RCC 7860 (cell line): ENCODE measurements around the gene CAPZB.

ENCODE experiments used
- DNase-seq: peaks from one replicate; pipeline ENCODE4 v3.0.0-alpha.2; 2015; ENCODE audit warnings: low spot score
- FAIRE-seq: peaks from 2 replicates; lab custom pipeline; 2012; peaks lifted over from hg19 to GRCh38; lab: Jason Lieb, UNC

Gene CAPZB

DNA sequence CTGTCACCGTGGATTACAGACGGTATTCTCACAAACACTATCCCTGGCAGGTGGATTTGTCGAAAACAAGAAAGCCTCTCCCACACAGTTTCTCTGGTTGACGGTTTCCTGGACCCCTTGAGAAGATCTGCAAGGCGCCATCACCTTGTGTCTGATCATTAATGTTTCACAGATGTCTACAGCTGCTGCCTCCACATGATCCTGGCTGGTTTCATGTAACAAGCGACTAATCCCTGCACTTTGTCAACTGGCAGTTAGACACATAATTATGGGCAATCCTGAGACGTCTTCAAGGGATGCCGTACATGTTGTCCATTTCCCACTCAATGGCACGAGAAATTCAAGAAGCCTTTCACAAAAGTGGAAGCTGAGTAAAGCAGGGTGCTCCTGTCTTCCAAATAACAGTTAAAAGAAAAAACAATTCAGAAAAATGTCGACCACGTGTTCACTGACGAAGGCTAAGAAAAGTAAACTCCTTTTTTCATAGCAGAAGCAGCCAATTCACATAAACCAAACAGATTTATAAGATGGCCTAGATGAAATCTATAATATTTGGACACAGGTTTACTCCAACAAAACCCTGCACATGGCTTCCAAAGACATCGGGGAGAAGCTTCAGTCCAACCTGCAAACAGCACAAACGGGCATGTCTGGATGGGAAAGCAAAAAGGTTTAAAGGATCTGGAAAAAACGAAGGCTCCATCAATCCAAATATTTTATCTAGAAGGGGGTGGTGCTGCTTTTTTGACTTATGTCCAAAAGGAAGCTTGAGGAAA is 52.2 kb downstream of the CAPZB start:
- no peak for DNase-seq

GRCh38 chr1:19430121-19431068 is 54.9 kb downstream of the CAPZB start:
- FAIRE-seq (peak; percentile 82), DNase-seq (peak; percentile 66)

More for the DNA sequence above, 52.2 kb downstream of the CAPZB start:
- no peak for FAIRE-seq

DNA sequence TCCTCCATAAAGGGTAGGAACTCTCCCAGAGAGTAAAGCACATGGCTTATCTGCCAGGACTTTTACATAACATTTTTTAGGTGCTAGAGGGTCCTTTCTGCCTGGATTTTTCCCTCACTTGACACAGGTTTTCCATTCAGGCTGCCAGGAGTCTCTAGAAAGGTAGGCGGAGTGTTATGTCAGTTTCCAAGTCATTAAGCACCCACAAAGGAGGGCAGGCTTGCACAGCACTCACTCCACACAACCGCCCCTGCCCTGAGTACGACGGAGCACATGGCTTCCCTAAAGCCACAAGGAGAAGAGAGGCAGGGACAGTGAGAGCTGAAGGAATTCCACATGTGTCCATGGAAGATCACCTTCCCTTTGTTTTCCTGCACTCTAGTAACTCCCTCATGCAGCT is 55.7 kb downstream of the CAPZB start:
- DNase-seq: no peak
- FAIRE-seq: no peak

DNA sequence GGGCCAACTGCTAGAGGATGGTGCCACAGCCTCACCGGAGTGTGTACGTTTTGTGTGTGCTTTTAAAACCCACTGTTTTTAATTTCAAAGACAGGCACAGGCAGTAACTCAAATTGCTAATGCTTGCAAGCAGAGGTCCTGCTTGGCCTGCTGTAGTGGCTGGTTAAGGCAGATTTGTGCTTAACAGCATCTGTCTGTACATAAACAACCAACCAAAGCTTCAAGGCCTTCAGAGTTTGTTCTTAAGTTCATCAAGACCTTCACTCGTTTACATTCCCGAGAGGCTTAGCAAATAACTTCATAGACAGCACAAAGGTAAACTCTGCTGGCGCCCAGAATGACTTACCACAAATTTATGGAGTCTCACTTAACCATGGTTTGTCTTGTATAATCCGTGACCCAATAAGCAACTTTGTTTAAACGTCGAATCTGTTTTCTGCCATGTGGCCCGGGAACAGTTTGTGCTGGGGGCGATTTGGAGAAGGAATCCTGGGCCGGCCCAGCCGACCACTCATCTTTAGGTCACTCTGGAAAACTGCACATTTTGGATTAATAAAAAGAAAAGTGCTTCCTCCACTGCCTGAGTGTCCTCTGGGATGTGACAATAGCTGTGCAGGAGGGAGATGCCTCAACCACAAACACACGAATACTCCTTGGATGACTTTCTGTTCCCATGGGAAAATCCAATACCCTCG is 58.1 kb downstream of the CAPZB start:
- no peak for FAIRE-seq
- no peak for DNase-seq

DNA sequence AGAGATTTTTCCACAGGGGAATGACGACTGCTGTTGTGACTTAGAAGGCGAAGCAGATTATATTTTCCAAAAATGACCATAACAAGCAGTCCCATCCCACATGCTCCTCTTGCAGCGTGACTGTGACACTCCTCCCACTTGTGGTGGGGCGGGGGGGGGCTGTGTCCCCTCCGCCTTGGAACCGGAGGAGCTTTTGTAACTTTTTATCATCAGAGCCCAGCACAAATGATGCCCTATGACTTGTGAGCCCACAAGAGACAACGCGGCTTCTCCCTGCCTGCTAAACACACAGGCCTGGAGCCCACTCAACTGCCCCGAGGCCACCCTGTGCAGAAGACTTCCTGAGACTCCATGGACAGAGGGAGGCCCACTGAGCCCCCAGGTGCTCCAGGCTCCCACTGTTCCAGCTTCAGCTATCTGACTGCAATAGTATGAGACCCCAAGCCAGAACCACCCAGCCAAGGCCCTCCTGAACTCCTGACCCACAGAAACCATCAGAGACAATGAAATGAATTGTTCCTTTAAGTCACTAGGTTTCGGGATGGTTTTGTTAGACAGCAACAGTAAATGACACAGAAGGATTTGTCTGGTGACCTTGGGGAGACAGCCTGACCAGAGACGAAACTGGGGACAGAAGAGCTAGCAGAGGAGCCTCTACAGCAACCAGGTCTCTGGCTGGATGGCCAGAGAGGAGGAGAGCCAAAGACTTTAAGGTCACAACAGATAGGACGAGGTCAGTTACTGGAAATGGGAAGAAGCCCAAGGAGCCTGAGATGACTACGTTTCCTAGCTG is 58.8 kb downstream of the CAPZB start:
- FAIRE-seq: no peak
- no peak for DNase-seq

GRCh38 chr1:19425646-19426239 is 59.6 kb downstream of the CAPZB start:
- FAIRE-seq: no peak
- DNase-seq: no peak

DNA sequence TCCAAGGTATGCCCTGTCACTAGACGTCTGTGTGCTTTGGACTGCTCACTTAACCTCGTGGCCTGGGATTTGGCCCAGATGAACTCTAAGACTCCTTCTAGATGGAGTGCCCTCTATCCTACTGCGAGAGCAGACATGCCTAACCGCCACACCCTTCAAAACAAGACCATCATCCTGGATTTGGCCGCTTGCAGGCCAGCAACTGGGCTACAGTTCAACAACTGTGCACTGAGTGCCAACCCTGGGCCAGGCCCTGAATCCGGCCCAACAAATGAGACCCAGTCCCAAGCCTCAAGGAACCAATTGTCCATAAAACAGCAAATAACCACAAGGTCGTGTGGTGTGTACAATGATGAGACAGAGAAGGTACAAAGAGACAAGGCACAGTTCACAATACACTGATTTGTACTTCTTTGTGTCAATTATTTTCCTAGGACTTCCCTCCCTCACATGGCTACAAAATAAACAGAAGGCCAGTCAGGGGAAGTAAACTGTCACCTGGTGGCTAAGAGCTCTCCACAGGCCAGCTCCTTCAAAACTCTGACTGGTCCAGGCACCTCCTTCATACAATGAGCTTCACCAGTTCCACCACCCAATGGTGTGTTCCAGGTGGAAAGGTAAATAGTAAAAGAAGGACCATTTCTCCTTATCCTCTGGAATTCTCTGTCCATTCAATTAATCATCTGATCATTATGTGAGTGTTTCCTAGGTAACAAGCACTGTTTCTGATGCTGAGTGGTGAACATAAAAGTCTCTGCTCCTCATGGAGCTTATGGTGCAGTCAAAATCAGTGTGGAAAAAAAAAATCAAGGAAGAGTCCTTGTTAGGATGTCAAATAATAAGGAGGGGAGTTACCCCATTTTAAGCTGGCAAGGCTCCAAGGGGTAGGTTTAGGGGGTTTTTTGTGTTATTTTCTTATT is 60.4 kb downstream of the CAPZB start:
- DNase-seq: no peak
- no peak for FAIRE-seq

- DNase-seq (no peak), FAIRE-seq (no peak)
These were observed 62.2 kb downstream of the CAPZB start for GRCh38 chr1:19423130-19423529.

GRCh38 chr1:19421365-19421764 is 64.0 kb downstream of the CAPZB start:
- DNase-seq (no peak), FAIRE-seq (no peak)

DNA sequence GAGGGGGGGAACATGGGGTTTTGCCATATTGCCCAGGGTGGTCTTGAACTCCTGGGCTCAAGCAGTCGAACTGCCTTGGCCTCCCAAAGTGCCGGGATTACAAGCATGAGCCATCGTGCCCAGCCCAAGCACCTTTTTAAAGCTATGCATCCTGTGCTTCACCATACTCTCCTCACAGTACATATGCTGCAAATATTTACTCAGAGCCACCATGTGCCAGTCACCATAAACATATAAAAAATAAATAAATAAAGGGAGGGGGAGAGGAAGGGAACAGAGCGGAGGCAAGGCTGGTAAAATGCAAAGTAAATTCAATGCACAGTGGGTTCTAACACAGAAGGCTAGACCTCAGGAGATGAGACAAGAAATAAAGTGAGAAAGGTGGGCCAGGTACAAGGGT is 64.7 kb downstream of the CAPZB start:
- no peak for DNase-seq
- FAIRE-seq: no peak

DNA sequence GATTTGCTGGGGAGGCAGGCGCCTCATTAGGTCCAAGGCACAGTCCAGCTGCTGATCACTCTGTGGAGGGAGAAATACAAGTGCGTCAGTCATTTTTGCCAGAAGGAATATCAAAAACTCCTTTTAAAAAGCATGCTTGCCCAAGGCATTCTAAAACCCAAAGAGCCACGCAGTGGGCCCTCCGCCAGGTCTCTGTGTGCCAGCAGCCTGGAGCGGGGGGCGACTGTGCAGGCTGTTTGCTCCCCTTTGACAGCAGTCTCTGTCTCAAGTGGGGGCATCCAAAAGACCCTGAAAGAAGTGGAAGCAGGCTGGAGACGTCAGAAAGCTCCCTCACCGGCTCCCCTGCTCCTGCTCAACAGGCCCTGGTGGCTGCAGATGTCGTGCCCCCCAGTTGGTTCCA is 65.6 kb downstream of the CAPZB start:
- DNase-seq: no peak
- no peak for FAIRE-seq

DNA sequence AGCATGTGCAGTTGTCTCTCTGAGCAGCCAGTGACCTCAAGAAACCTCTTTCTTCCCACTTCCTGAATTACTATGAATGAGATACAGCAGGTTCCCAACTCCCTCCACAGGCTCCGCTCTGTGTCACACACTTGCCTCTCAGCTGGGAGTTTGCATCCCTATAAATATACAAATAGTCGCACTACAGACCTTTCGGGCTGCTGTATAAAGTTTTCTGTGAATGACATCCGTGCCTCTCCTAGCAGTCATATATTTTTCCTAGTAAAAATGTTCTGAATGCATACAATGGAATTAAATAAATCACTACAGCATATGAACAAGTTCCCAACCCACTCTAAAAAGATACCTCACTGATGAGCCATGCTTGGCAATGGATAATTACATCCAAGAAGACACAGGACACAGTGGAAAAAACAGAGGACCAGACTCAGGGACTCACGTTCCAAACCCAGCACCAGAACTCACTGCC is 66.8 kb downstream of the CAPZB start:
- DNase-seq (no peak), FAIRE-seq (no peak)

DNA sequence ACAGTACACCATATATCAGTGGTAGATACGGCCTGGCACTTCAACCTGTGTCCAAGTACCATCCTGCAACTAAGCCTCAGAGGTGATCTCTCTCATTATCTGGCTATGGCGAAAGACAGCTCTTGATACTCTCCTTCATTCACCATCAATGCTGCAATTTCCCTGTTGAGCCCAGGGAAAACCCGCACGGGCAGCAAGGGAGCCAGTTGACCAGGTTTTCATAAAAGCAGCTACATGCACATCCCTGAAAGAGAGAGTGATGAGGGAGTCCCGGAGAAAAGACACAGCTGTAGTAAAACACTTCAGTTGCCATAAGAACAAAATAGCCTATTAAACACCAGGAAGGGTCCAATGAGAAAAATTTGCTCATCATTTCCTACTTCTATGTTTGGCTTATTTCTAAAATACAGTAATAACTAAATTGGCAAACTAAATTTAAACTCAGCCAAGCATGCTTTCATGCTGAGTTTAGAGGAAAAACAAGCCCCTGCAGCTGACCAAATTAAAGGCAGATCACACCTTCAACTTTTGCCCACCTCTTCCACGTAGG is 68.3 kb downstream of the CAPZB start:
- FAIRE-seq (no peak), DNase-seq (no peak)

GRCh38 chr1:19416145-19416544 is 69.2 kb downstream of the CAPZB start:
- FAIRE-seq (no peak), DNase-seq (no peak)

DNA sequence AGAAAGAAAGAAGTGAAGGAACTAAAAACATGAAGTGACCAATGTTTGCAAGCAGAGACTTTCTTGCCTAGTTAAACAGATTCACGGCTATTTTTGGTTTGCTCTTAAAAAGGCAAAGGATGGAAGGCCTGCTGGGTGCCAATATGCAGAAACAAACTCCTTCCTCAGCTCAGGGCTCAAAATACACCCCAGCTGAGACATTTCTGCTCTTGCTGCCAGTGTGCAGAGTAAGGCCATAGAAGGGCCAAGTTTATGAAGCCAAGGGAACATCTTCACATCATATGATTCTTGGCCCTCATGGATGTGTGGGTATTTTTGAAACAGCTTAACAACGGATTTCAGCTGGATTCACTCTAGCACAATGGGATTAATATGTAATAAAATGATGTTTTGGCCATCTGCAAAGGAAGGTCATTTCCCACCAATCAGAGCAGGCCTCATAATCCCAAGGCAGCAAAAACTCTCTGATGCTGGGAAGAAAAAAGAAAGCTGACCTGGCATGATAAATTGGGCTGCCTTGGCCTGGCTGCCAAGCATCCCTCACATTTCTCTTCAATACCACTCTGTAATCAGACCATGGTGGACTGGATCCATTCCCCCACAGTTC is 70.7 kb downstream of the CAPZB start:
- FAIRE-seq (no peak), DNase-seq (no peak)

DNA sequence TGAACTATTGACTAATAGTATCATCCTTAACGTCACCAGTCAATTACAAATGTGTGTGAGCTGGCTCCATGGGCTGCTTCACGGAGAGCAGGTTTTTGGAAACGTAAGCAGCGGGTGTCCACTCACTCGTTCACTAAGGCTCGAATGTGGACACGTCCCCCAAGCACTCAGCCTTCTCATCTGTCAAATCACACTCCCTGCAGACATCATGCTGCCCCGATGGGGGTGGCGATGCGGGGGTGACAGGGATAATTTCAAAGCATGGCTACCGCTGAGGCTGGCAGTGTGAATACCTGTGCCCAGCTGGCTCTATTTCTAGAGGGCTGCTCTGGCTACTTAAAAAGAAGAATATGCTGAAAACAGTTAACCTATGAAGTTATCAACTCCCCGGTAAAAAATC is 71.3 kb downstream of the CAPZB start:
- DNase-seq (no peak), FAIRE-seq (no peak)

- FAIRE-seq: no peak
- DNase-seq: no peak
These were observed 72.7 kb downstream of the CAPZB start for GRCh38 chr1:19412654-19413053.

DNA sequence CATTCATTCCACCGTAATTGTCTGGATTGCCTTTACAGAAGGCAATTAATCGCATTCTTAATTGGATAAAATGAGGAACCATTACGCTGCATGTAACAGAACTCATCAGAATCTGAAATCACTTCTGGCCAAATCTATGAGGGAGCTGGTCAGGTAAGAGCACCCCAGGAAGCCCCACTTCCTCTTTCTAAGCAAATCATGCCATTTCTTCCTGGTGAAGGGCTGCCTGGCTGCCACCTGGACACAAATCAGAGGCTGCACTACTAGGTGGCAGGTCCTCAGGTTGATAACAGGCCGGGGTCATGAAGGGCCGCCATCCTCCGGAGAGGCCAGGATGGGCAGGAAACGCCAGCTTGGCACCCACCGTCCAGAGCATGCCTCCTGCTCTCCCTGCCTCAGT is 73.7 kb downstream of the CAPZB start:
- no peak for FAIRE-seq
- no peak for DNase-seq
